IPS-18a (cell line): ENCODE data around the gene FBXO17.
"Not testable (repeated sequence)": the region's sequence is repeated elsewhere in the genome, so short reads cannot be mapped to it uniquely, and the experiment has no call there.

Experiments
- H3K27ac ChIP-seq: one replicate; pipeline ENCODE4 v1.5.1; 2013; ENCODE audit warnings: low read length
- H3K27me3 ChIP-seq: one replicate; pipeline ENCODE4 v1.6.1; 2013; ENCODE audit warnings: mild to moderate bottlenecking, low read length; ENCODE audit not compliant: control insufficient read depth, insufficient read depth
- H3K36me3 ChIP-seq: one replicate; pipeline ENCODE4 v1.6.1; 2013; ENCODE audit warnings: low read depth, low read length; ENCODE audit not compliant: control insufficient read depth
- H3K4me1 ChIP-seq: one replicate; pipeline ENCODE4 v1.6.1; 2013; ENCODE audit warnings: low read depth, low read length; ENCODE audit not compliant: control insufficient read depth
- H3K4me3 ChIP-seq: one replicate; pipeline ENCODE4 v1.5.1; 2013; ENCODE audit warnings: low read length
- H3K9ac ChIP-seq: one replicate; pipeline ENCODE4 v1.6.1; 2013; ENCODE audit warnings: mild to moderate bottlenecking, low read length, moderate library complexity
- H3K9me3 ChIP-seq: one replicate; pipeline ENCODE4 v1.6.1; 2013; ENCODE audit warnings: low read depth, low read length; ENCODE audit not compliant: control insufficient read depth

Gene FBXO17

GRCh38 chr19:38977445-38978325 lies 2.1 kb upstream of the FBXO17 start:
- Histone ChIP-seq H3K4me3 (no peak overlapping the region), H3K36me3 (no peaks in the 10 kb centered on the region), H3K9me3 (no peaks in the 10 kb centered on the region), H3K27ac (no peak overlapping the region), H3K9ac (no peak overlapping the region), H3K4me1 (peaks cover 11% of the 10 kb centered on the region), H3K27me3 (no peaks in the 10 kb centered on the region)

DNA sequence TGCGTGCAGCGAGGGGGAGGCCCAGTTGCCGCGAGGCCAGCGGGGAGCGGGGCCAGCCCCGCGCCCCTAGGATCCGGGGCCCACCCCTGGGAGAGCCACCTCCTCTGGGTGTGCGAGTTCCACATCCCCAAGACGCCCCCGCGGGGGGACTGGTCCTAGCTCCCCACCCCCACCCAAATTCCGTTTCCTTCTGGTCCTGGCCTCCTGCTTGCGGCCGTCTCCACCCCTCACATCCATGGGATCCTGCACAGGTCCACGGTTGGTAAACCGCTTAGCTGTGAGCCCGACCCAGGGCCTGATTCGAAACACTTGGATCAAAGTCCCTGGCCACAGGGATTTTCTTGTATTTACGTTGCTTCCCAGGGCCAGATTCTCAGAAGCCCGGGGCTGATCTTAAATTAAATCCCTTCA lies 324 bp upstream of the FBXO17 start:
- no peaks in the 10 kb centered on the region for H3K36me3 ChIP-seq
- no peak overlapping the region for H3K27ac ChIP-seq
- no peaks in the 10 kb centered on the region for H3K27me3 ChIP-seq
- H3K9ac ChIP-seq, result peak overlapping the region; percentile 49
- H3K4me1 ChIP-seq, result peaks cover 11% of the 10 kb centered on the region
- H3K9me3 ChIP-seq, result no peaks in the 10 kb centered on the region
- H3K4me3 ChIP-seq, result peak overlapping the region; percentile 53

DNA sequence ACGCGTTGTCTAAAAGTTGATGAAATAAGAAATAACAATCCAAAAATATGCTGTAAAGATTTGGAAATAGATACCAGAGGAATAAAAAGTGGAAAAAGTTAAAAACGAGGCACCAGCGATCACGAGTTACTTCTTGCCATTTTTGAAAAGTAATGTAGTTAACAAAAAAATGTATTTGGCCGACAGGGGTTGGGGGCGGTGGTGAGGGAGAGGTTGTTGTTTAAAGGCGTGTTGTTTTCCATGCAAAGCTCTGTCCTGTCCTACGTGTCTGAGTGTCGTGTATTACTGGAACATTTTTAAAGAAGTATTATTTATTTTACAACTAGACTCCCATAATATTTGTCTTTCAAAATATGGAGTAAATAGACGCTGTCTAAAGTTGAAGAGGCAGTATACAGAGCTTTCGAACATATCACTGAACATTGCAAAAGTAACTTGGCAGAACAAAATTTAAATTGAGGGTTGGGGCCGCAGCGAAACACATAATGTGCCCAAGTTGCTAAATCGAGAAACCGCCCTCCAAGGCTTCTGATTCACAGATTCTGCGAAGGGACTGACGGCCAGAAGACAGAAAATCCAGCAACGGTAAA lies 823 bp downstream of the FBXO17 start:
- no peaks in the 10 kb centered on the region for H3K9me3 ChIP-seq
- peaks cover 11% of the 10 kb centered on the region for H3K4me1 ChIP-seq
- H3K9ac ChIP-seq, result peak overlapping the region; percentile 50
- H3K4me3 ChIP-seq, result peak overlapping the region; percentile 82
- no peaks in the 10 kb centered on the region for H3K36me3 ChIP-seq
- H3K27ac ChIP-seq, result no peak overlapping the region
- no peaks in the 10 kb centered on the region for H3K27me3 ChIP-seq

GRCh38 chr19:38971672-38972071 lies 3.9 kb downstream of the FBXO17 start:
- no peaks in the 10 kb centered on the region for H3K9me3 ChIP-seq
- no peak overlapping the region for H3K27ac ChIP-seq
- no peak overlapping the region for H3K9ac ChIP-seq
- no peak overlapping the region for H3K4me3 ChIP-seq
- no peaks in the 10 kb centered on the region for H3K27me3 ChIP-seq
- no peaks in the 10 kb centered on the region for H3K36me3 ChIP-seq
- H3K4me1 ChIP-seq, result peaks cover 11% of the 10 kb centered on the region

- H3K9ac ChIP-seq, result no peak overlapping the region
- H3K27ac ChIP-seq, result no peak overlapping the region
- no peak overlapping the region for H3K4me3 ChIP-seq
- peaks cover 6% of the 10 kb centered on the region for H3K4me1 ChIP-seq
- H3K36me3 ChIP-seq, result no peaks in the 10 kb centered on the region
- H3K9me3 ChIP-seq, result no peaks in the 10 kb centered on the region
- no peaks in the 10 kb centered on the region for H3K27me3 ChIP-seq
These were observed 4.6 kb downstream of the FBXO17 start for GRCh38 chr19:38970664-38971532.

DNA sequence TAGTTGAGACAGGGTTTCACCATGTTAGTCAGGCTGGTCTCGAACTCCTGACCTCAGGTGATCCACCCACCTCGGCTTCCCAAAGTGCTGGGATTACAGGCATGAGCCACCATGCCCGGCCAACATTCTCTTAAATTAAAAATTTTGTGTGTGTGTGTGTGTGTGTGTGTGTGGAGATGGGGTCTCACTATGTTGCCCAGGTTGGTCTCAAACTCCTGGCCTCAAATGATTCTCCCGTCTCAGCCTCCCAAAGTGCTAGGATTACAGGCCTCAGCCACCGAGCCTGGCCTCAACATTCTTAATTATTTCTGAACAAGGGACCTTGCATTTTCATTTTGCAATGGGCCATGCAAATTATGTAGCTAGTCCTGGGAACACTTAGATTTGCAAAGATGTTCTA lies 9.4 kb downstream of the FBXO17 start:
- H3K9ac ChIP-seq, H3K9me3 ChIP-seq, H3K27me3 ChIP-seq, H3K4me3 ChIP-seq, H3K27ac ChIP-seq, H3K36me3 ChIP-seq, H3K4me1 ChIP-seq: not testable (repeated sequence)

DNA sequence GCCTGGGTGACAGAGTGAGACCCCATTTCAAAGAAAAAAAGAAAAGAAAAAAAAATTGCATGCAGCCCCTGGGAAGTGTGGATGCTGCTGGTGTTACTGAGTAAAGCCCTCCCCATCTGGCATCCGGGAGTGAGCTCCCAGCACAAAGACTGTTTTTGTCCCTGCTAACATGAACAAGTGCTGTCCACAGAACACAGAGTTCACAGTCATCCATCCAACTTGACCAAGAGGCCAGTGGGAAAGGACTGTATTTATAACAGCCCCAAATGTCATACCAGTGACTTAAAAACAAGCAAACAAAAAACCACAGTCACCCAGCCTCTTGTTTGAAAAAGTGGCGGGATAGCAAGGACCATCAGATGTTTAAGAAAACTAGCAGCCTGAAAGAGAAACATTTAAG lies 10.8 kb downstream of the FBXO17 start:
- Histone ChIP-seq H3K27ac (no peak overlapping the region), H3K9me3 (no peaks in the 10 kb centered on the region), H3K4me1 (no peaks in the 10 kb centered on the region), H3K36me3 (no peaks in the 10 kb centered on the region), H3K27me3 (no peaks in the 10 kb centered on the region), H3K9ac (no peak overlapping the region), H3K4me3 (no peak overlapping the region)

DNA sequence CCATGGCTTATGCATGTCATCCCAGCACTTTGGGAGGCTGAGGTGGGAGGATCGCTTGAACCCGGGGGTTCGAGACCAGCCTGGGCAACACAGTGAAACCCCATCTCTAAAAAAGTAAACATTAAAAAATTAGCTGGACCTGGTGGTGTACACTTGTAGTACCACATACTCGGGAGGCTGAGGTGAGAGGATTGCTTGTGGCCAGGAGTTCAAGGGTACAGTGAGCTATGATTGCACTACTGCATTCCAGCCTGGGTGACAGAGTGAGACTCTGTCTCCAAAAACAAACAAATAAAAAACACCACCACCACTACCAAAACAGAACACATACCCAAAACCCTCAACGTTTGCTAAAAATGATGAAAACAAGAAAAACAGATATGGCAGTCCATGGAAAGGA lies 15.9 kb downstream of the FBXO17 start:
- Histone ChIP-seq H3K9ac (no peak overlapping the region), H3K36me3 (no peaks in the 10 kb centered on the region), H3K9me3 (no peaks in the 10 kb centered on the region), H3K4me3 (no peak overlapping the region), H3K27me3 (no peaks in the 10 kb centered on the region), H3K27ac (no peak overlapping the region), H3K4me1 (no peaks in the 10 kb centered on the region)

DNA sequence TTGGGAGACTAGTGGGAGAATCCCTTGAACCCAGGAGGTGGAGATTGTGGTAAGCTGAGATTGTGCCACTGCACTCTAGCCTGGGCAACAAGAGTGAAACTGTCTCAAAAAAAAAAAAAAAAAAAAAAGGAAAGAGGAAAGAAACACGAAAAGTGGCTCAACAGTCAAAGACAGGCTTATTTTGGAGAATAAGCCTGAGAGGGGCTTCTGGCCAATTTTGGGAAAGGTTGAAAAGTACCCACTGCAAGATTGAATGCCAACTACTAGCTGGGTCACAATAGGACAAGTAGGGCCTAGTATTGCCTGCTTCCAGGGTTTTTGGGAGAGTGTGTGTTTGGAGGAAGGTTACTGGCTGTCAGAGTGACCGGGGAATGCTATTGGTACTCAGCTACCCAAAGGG lies 17.2 kb downstream of the FBXO17 start:
- H3K36me3 ChIP-seq, result no peaks in the 10 kb centered on the region
- no peaks in the 10 kb centered on the region for H3K27me3 ChIP-seq
- no peak overlapping the region for H3K9ac ChIP-seq
- no peak overlapping the region for H3K4me3 ChIP-seq
- H3K27ac ChIP-seq, result no peak overlapping the region
- no peaks in the 10 kb centered on the region for H3K4me1 ChIP-seq
- H3K9me3 ChIP-seq, result no peaks in the 10 kb centered on the region

GRCh38 chr19:38956264-38956663 lies 19.3 kb downstream of the FBXO17 start:
- no peak overlapping the region for H3K4me3 ChIP-seq
- no peak overlapping the region for H3K27ac ChIP-seq
- H3K27me3 ChIP-seq, result no peaks in the 10 kb centered on the region
- no peak overlapping the region for H3K9ac ChIP-seq
- no peaks in the 10 kb centered on the region for H3K36me3 ChIP-seq
- no peaks in the 10 kb centered on the region for H3K9me3 ChIP-seq
- H3K4me1 ChIP-seq, result no peaks in the 10 kb centered on the region

- Histone ChIP-seq H3K27ac (no peak overlapping the region), H3K9ac (no peak overlapping the region), H3K9me3 (no peaks in the 10 kb centered on the region), H3K36me3 (no peaks in the 10 kb centered on the region), H3K27me3 (no peaks in the 10 kb centered on the region), H3K4me1 (no peaks in the 10 kb centered on the region), H3K4me3 (no peak overlapping the region)
These were observed 21.9 kb downstream of the FBXO17 start for GRCh38 chr19:38953677-38954076.
